ENCODE results near the gene KLHL29.

KLHL29 gene

DNA sequence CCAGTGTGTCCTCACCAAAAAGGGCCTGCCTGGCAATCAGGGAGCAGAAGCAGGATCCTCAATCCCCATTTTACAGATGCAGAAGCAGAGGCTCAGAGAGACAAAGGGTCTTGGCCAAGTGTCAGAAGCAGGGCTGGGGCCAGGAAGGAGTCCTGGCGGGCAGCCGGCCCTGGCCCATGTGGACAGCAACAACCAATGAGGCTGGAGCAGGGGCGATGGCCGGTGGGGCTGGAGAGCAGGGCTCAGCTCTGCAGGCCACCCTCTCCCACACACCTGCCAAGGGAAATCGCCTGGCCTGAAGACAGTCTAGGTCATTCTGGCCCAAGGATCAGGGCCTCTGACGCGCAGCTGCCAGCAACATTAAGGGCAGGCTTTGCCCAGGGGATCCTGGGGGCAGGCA, 298.0 kb downstream of the KLHL29 start:
- DNase-seq (ENCODE audit: low spot score), result no peak

GRCh38 chr2:23684395-23685176, 299.6 kb downstream of the KLHL29 start:
- DNase-seq (ENCODE audit: low spot score), result no peak

DNA sequence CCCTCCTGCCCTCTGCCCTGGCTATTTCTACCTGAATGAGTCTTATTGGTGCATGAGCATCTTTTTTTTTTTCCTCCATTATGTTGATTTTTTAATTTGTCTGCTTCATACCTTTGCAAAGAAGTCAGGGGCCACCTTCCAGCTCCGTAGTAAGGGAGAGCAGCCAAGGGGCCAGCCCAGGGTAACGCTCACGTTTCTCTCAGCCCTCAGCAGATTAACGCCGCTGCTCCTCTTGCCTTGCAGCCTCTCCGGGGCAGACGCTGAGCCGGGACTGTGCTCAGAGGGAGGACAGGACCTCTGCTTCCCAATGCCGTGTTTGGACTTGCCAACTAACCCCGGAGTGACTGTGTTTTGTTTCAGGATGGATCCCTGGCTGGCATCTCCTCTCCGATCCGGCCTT, 300.2 kb downstream of the KLHL29 start:
- no peak for DNase-seq (ENCODE audit: low spot score)

DNA sequence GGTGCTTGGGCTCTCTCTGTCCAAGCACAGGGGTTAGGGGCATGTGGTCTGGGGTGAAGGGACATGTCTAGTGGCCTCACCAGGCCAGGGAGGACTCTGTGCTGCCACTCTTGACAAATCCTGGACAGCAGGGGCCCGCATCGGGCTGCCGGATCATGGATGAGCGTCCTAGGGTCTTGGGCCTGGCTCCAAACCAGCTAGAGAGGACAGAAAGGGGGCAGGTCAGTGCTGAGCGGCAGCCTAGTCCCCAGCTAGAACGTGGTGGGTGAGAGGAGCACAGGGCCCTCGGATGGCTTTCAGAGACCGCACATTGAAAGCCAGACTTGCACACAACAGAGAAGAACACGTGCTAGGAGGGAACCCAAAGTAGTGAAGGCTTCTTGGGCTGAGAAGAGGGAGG, 300.7 kb downstream of the KLHL29 start:
- no peak for DNase-seq (ENCODE audit: low spot score)

DNA sequence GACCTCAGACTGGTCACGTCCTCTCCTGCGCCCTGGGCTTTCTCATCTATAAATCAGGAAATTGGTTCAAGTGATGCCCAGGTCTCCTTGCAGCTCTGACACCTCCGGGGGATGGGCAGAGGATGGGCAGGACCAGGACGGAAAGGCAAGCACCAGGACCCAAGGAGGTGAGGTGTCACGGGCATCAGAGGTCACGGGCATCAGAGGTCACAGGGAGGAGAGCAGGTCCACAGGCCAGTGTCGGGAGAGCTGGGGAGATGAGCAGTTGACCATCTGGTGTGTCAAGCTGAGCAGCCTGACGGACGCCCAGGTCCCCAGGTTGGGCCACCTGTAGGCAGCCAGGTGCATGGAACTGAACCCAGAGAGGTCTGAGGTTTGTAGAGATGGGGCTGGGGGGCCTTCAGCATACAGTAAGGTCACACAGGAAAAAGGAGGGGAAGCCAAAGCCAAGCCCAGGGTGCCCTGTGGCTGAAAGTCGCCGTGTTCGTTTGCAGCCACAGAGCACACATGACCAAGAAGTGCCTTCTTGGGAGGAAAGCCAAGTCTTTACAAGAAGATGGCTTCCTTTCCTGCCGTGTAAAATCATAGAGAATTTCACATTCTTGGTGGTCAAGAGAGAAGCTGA, 301.5 kb downstream of the KLHL29 start:
- DNase-seq (ENCODE audit: low spot score), result no peak

DNA sequence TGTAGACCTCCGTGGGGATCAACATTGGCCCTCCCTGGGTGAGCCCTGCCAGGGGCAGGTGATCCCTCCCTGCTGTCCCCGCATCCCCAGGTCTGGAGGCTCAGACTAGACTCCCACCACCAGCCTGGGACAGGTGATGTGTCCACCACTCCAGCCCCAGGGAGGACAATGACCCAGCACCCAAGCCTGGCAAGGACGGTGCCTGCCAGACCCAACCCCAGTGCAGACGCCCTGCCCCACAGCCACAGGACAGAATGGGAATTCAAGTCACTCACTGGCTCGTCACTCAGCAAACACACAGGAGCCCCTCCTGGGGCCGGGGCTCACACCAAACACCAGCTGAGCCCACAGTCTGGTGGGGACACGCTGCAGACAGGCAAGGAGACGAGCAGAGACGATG, 302.2 kb downstream of the KLHL29 start:
- no peak for DNase-seq (ENCODE audit: low spot score)

DNA sequence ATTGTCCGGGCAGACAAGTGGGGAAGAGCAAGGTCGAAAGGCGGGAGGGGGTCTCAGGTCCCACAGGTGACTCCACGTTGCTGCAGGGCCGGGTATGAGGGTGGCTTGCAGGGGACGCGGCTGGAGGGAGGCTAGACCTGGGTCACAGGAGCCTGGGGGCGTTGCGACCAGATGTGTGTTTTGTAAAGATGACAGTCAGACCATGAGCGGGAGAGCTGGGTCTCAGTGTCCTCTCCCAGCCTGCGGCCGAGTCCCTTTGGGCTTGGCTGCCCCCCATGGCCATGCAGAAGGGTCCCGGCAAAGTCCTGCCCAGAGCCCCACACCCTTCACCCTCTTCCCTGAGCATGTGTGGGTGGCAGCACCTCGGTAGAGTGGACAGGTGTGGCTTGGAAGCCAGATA, 302.7 kb downstream of the KLHL29 start:
- no peak for DNase-seq (ENCODE audit: low spot score)

- DNase-seq (ENCODE audit: low spot score), result no peak
Observed at GRCh38 chr2:23688486-23689130, 303.6 kb downstream of the KLHL29 start.

DNA sequence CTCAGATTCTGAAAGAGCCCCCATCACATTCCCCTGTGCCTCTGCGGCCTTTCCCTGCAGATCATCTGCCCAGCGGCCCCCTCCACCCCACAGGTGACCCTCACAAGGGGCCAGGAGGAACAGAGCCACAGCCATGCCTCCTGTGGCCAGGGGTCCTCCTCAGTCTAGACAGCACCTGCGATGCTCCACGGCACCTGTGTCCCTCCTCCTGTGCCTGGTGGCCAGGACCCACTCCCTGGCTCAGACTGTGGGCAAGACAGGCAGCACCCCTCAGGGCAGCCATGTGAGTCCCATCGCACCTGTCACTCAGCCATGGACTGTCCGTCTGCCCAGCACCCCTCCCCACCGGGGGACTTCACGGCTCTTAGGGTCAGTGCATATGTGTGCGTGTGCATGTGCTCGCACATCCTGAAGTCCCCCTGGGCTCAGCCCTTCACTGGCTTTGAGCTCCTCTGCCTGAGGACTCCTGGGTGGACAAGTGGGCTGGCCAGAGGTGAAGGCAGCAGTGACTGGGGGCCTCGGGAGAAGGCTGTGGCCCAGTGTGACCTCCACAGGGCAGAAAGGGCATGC, 304.2 kb downstream of the KLHL29 start:
- no peak for DNase-seq (ENCODE audit: low spot score)

- no peak for DNase-seq (ENCODE audit: low spot score)
Observed at GRCh38 chr2:23689891-23690290, 304.9 kb downstream of the KLHL29 start.

DNA sequence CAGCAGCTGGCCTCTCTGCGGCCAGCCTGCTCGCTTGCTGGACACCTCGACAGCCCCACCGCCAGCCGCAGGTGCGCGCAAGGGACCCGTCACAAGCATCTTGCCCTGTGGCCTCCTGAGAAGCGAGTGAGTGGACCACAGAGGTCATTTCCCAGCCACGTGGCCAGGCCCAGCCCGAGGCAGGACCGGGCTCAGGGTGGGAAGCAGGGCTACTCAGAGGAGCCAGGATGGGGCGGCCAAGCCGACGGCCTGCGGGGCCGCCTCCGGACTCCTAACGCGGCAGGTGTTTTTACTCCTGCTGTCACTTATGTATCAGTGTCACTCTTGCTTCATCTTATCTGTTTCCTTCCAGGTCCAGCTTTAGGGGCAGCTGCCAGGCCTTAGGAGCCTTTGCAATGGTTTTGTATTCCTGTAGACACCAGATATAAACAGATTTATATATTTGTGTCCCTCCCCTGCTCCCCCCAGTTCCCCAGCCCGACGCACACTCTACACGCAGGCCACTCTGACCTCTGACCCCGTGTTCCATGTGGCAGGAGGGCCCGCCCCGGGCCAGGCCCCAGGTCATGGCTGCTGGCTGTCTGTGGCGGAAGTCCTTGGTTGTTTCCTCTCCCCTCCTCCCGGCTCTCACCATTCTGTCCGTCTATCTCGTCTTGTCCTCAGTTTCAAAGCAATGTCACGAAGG, 305.6 kb downstream of the KLHL29 start:
- DNase-seq (ENCODE audit: low spot score), result no peak

- no peak for DNase-seq (ENCODE audit: low spot score)
Observed at GRCh38 chr2:23691106-23691470, 306.1 kb downstream of the KLHL29 start.

- DNase-seq (ENCODE audit: low spot score), result no peak
Observed at GRCh38 chr2:23691565-23691964, 306.6 kb downstream of the KLHL29 start.

- no peak for DNase-seq (ENCODE audit: low spot score)
Observed at GRCh38 chr2:23692263-23692662, 307.3 kb downstream of the KLHL29 start.

DNA sequence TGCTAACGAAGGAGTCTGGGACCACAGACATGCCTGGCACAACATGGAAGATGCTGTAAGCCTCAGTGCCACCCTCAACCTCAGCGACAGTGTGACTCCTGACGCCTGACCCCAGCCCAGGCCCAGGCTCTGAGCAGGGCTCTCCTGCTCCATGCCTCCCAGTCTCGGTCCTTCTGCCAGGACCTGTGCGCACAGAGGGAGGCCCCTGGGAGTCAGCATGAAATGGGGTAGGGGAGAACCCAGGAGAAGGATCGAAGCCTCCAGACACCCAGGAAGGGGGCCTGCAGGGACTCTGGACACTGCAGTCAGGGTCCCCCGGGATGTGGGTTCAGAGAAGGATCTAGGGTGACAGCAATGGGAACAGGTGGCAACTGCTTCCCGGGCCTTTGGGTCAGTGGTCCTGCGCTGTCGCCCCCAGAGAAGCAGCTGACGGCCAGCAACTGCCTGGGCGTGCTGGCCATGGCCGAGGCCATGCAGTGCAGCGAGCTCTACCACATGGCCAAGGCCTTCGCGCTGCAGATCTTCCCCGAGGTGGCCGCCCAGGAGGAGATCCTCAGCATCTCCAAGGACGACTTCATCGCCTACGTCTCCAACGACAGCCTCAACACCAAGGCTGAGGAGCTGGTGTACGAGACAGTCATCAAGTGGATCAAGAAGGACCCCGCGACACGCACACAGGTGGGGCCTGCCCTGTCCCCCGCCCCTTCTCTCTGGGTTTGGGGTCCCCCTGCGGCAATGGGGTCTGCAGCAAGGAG, 308.0 kb downstream of the KLHL29 start:
- no peak for DNase-seq (ENCODE audit: low spot score)

GRCh38 chr2:23693606-23693951, 308.6 kb downstream of the KLHL29 start:
- no peak for DNase-seq (ENCODE audit: low spot score)

DNA sequence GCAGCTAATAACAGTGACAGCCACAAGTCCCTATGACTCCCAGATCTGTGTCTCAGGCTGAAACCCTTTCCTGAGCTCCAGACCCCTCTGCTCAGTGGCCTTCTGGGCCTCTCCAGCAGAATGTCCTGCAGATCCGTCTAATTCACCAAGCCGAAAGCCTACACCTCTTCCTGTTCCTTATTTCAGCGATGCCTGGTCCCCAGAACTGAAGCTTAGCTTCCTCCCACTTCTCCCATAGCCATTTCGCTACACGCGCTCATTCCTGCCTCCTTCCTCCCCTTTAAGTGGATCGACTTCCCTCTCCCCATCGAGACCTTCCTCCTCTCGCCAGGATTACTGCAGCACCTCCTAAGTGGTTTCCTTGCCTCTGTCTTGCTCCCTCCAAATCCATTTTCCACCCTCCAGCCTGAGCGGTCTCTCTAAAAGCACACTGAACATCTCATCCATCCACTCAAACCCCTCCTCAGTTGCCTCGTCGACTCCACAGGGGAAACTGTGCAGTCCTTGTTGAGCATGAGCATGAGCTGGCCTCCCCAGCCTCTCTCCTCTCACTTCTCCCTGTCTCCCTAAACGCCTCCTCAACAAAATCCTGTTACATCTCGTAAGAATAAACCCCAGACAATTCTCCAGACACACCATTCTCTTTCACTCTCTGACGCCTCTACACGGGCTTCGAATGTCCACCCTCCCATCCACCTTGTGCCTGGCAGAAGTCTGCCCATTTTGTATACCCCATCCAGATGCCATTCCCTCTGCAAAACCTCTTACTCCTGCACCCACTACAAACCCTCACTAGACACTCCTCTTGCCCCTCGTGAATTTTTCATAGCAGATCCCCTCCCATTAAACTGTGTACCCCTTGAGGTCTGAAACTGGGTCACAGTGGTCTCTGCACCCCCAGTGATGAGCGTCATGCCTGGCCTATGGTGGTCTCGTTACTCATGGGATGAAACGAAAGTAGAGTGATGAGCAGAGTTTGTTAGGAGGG, 309.4 kb downstream of the KLHL29 start:
- no peak for DNase-seq (ENCODE audit: low spot score)

GRCh38 chr2:23695214-23695889, 310.4 kb downstream of the KLHL29 start:
- DNase-seq (ENCODE audit: low spot score), result no peak

DNA sequence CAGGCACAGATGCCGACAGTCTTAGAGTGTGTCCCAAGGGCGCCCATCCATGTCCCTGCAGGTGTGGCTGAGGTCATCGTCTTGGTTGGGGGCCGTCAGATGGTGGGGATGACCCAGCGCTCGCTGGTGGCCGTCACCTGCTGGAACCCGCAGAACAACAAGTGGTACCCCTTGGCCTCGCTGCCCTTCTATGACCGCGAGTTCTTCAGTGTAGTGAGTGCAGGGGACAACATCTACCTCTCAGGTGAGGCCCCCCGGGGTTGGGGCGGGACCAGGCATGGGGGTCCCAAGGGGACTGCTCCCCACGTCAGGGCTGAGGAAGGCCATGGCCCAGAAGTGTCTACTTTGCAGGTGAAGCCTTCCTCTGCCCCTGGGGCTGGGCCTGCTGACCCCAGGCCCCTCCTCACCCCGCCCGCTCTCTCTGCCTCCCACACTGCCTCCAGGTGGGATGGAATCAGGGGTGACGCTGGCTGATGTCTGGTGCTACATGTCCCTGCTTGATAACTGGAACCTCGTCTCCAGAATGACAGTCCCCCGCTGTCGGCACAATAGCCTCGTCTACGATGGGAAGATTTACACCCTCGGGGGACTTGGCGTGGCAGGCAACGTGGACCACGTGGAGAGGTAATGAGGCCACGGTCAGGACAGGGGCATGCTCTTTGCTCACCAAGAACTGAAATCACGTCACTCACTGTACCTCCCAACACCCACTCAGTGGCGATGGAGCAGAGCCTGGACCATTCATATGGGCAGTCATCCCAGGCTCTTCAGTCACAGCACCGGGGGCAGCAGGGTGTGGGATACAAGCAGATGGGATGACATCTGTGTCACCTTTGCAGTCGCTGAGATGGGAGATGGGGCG, 311.1 kb downstream of the KLHL29 start:
- no peak for DNase-seq (ENCODE audit: low spot score)

All from AG08396 (cell line).